H1 (cell line): ENCODE data around the gene ROS1. TPM values are rescaled to one million over a fixed set of nuclear protein-coding genes. Genes with fewer than 3 reads are reported as not detected.
A peak's percentile ranks its signal among the peaks of the same experiment; 100 is the strongest.

Source experiments
- CTCF ChIA-PET: fragments of 300-600 bp; sonication (Branson Sonifier 250); formaldehyde crosslinking; loops from one replicate; lab custom pipeline; 2021; ENCODE audit not compliant: partially characterized antibody; lab: Charles Lee
- POLR2A ChIA-PET: fragments of 300-600 bp; sonication (Branson Sonifier 250); formaldehyde crosslinking; loops from one replicate; lab custom pipeline; 2021; ENCODE audit warnings: inconsistent platforms; ENCODE audit not compliant: partially characterized antibody; lab: Charles Lee
- DNase-seq, 2 experiments: peaks; one replicate each; pipeline versions ENCODE4 v3.0.0 to v3.0.0-alpha.2; 2010 to 2022; ENCODE audit warnings: low spot score in 2 of 2, low read depth in 1 of 2, mixed read lengths in 1 of 2
- FAIRE-seq: peaks from 2 replicates; lab custom pipeline; 2011; peaks lifted over from hg19 to GRCh38; lab: Jason Lieb, UNC
- H2AFZ ChIP-seq: 2 replicates; pipeline ENCODE4 v1.8.1; 2012; ENCODE audit warnings: low read length, inconsistent platforms
- H2AK5ac ChIP-seq: 2 replicates; pipeline ENCODE4 v1.6.1; 2013; ENCODE audit warnings: low read depth, low read length
- H2BK120ac ChIP-seq: replicated peaks from 2 replicates; pipeline ENCODE3; 2013; ENCODE audit warnings: low read depth, low read length, inconsistent platforms
- H2BK12ac ChIP-seq: 2 replicates; pipeline ENCODE4 v1.6.1; 2013; ENCODE audit warnings: low read depth, low read length
- H2BK15ac ChIP-seq: 2 replicates; pipeline ENCODE4 v1.6.1; 2013; ENCODE audit warnings: low read length
- H2BK20ac ChIP-seq: 2 replicates; pipeline ENCODE4 v1.6.1; 2013; ENCODE audit warnings: low read length
- H2BK5ac ChIP-seq: 2 replicates; pipeline ENCODE4 v1.6.1; 2013; ENCODE audit warnings: low read depth, low read length
- H3K14ac ChIP-seq: 2 replicates; pipeline ENCODE4 v1.6.1; 2013; ENCODE audit warnings: inconsistent platforms; ENCODE audit not compliant: insufficient read length
- H3K18ac ChIP-seq: 2 replicates; pipeline ENCODE4 v1.6.1; 2013; ENCODE audit warnings: low read length; ENCODE audit errors: extremely low read depth
- H3K23ac ChIP-seq: 2 replicates; pipeline ENCODE4 v1.6.1; 2013; ENCODE audit warnings: inconsistent platforms; ENCODE audit not compliant: insufficient read length
- H3K23me2 ChIP-seq: 2 replicates; pipeline ENCODE4 v1.6.1; 2013; ENCODE audit warnings: low read depth, low read length
- H3K27ac ChIP-seq: 2 replicates; pipeline ENCODE4 v1.6.1; 2011; ENCODE audit warnings: low read depth, low read length, inconsistent platforms
- H3K27me3 ChIP-seq, 4 experiments: replicated peaks in 1 of 4; 1 replicate in 1 of 4; 2 replicates in 3 of 4; pipeline versions ENCODE4 v1.6.1 to v1.8.1; 2011 to 2013; ENCODE audit warnings: low read length in 3 of 4, mild to moderate bottlenecking in 3 of 4, inconsistent platforms in 2 of 4, mixed read lengths in 2 of 4, moderate library complexity in 1 of 4; ENCODE audit not compliant: control insufficient read depth in 3 of 4, insufficient read depth in 3 of 4; ENCODE audit errors: extremely low read depth in 1 of 4
- H3K36me3 ChIP-seq, 4 experiments: 2 replicates each; pipeline versions ENCODE4 v1.6.1 to v1.8.1; 2011 to 2013; ENCODE audit warnings: mild to moderate bottlenecking in 4 of 4, low read length in 3 of 4, moderate library complexity in 2 of 4, control low read depth in 1 of 4, inconsistent platforms in 1 of 4; ENCODE audit not compliant: insufficient read depth in 4 of 4, control insufficient read depth in 2 of 4
- H3K4ac ChIP-seq: replicated peaks from 2 replicates; pipeline ENCODE3; 2013; ENCODE audit warnings: low read length, low read depth, mixed read lengths, inconsistent platforms; ENCODE audit not compliant: insufficient read length
- H3K4me1 ChIP-seq, 4 experiments: replicated peaks in 1 of 4; 1 replicate in 1 of 4; 2 replicates in 3 of 4; pipeline versions ENCODE4 v1.6.1 to v1.8.1; 2011 to 2013; ENCODE audit warnings: low read length in 3 of 4, inconsistent platforms in 2 of 4, mixed read lengths in 1 of 4; ENCODE audit not compliant: insufficient read depth in 4 of 4, control insufficient read depth in 3 of 4
- H3K4me2 ChIP-seq, 2 experiments: 2 replicates each; pipeline versions ENCODE4 v1.6.1 to v1.8.1; 2011 to 2013; ENCODE audit warnings: low read depth in 2 of 2, low read length in 2 of 2, control low read depth in 1 of 2, inconsistent platforms in 1 of 2, mild to moderate bottlenecking in 1 of 2; ENCODE audit not compliant: insufficient read depth in 1 of 2
- H3K4me3 ChIP-seq, 4 experiments: fragments of 200-600, 300-600 bp in 1 of 4; sonication (generic), shearing (Covaris generic), sonication (Bioruptor Twin) in 1 of 4; 2 replicates each; pipeline versions ENCODE4 v1.5.1 to v1.8.1; 2011 to 2016; ENCODE audit warnings: low read length in 4 of 4, low read depth in 3 of 4, control low read depth in 2 of 4, inconsistent platforms in 2 of 4, mild to moderate bottlenecking in 2 of 4, mixed read lengths in 1 of 4, moderate library complexity in 1 of 4; ENCODE audit not compliant: insufficient read depth in 2 of 4; ENCODE audit errors: extremely low read depth in 1 of 4
- H3K56ac ChIP-seq: replicated peaks from 2 replicates; pipeline ENCODE3; 2013; ENCODE audit warnings: low read depth, mild to moderate bottlenecking, mixed read lengths, low read length, inconsistent platforms; ENCODE audit not compliant: insufficient read length
- H3K79me1 ChIP-seq: 2 replicates; pipeline ENCODE4 v1.6.1; 2013; ENCODE audit warnings: low read depth, low read length, control low read depth
- H3K79me2 ChIP-seq, 2 experiments: 2 replicates each; pipeline versions ENCODE4 v1.6.1 to v1.8.1; 2012 to 2013; ENCODE audit warnings: low read length in 2 of 2, mild to moderate bottlenecking in 2 of 2, inconsistent platforms in 1 of 2; ENCODE audit not compliant: insufficient read depth in 2 of 2, control insufficient read depth in 1 of 2
- H3K9ac ChIP-seq, 4 experiments: replicated peaks in 1 of 4; 1 replicate in 1 of 4; 2 replicates in 3 of 4; pipeline versions ENCODE4 v1.6.1 to v1.8.1; 2011 to 2013; ENCODE audit warnings: low read depth in 3 of 4, low read length in 3 of 4, control low read depth in 2 of 4, mild to moderate bottlenecking in 2 of 4, moderate library complexity in 2 of 4, inconsistent platforms in 1 of 4; ENCODE audit errors: extremely low read depth in 1 of 4
- H3K9me3 ChIP-seq, 2 experiments: 2 replicates each; pipeline versions ENCODE4 v1.6.1 to v1.8.1; 2012 to 2013; ENCODE audit warnings: mild to moderate bottlenecking in 2 of 2, moderate library complexity in 2 of 2, control low read depth in 1 of 2, inconsistent platforms in 1 of 2, low read depth in 1 of 2, low read length in 1 of 2, mixed read lengths in 1 of 2; ENCODE audit not compliant: insufficient read depth in 2 of 2
- H4K20me1 ChIP-seq, 2 experiments: replicated peaks in 1 of 2; 2 replicates each; pipeline versions ENCODE3 to v1.8.1; 2011 to 2013; ENCODE audit warnings: inconsistent platforms in 2 of 2, low read length in 2 of 2, mild to moderate bottlenecking in 1 of 2; ENCODE audit not compliant: insufficient read depth in 2 of 2, control insufficient read depth in 1 of 2
- H4K5ac ChIP-seq: 2 replicates; pipeline ENCODE4 v1.6.1; 2013; ENCODE audit warnings: low read length, low read depth, mixed read lengths, inconsistent platforms; ENCODE audit not compliant: insufficient read length
- H4K8ac ChIP-seq: 2 replicates; pipeline ENCODE4 v1.8.0; 2013; ENCODE audit warnings: mild to moderate bottlenecking, moderate library complexity, low read length, inconsistent platforms; ENCODE audit not compliant: insufficient read depth; ENCODE audit errors: extremely low read depth
- H4K91ac ChIP-seq: replicated peaks from 2 replicates; pipeline ENCODE3; 2013; ENCODE audit warnings: low read length, mixed read lengths, inconsistent platforms; ENCODE audit not compliant: insufficient read length
- ASH2L ChIP-seq: fragments of 200-600, 300-600 bp; sonication (generic); IDR thresholded peaks from one replicate; pipeline ENCODE4 v1.7.1; 2017; ENCODE audit warnings: low read length
- CREB1 ChIP-seq: IDR thresholded peaks from 2 replicates; pipeline ENCODE4 v1.6.1; 2012; ENCODE audit warnings: inconsistent platforms
- CTCF ChIP-seq, 3 experiments: IDR thresholded peaks; 1 replicate in 2 of 3; 2 replicates in 1 of 3; pipeline versions ENCODE4 v1.5.1 to v1.6.1; 2011; ENCODE audit warnings: low read length in 3 of 3, mild to moderate bottlenecking in 3 of 3, inconsistent platforms in 2 of 3, low read depth in 1 of 3, moderate library complexity in 1 of 3; ENCODE audit not compliant: insufficient read depth in 1 of 3; ENCODE audit errors: control extremely low read depth in 1 of 3
- EZH2 ChIP-seq: fragments of 200-600 bp; sonication (generic); IDR thresholded peaks from 2 replicates; pipeline ENCODE4 v1.7.1; 2012; ENCODE audit warnings: low read depth, mild to moderate bottlenecking, moderate library complexity, low read length, inconsistent platforms; ENCODE audit not compliant: severe bottlenecking
- FOSL1 ChIP-seq: IDR thresholded peaks from 2 replicates; pipeline ENCODE4 v1.6.1; 2011; ENCODE audit warnings: mild to moderate bottlenecking, low read depth, low read length, moderate library complexity; ENCODE audit not compliant: insufficient read depth
- GABPA ChIP-seq: IDR thresholded peaks from 2 replicates; pipeline ENCODE4 v1.6.1; 2011; ENCODE audit warnings: mild to moderate bottlenecking, low read length, moderate library complexity, borderline replicate concordance; ENCODE audit not compliant: insufficient read depth
- HDAC6 ChIP-seq: IDR thresholded peaks from one replicate; pipeline ENCODE4 v1.7.1; 2012; ENCODE audit warnings: low read depth, mild to moderate bottlenecking, inconsistent platforms, low read length, moderate library complexity
- JUND ChIP-seq: IDR thresholded peaks from 2 replicates; pipeline ENCODE4 v1.6.1; 2011; ENCODE audit warnings: mild to moderate bottlenecking, improper control_type of control experiment, low read length
- MAFK ChIP-seq: IDR thresholded peaks from 2 replicates; pipeline ENCODE4 v1.6.1; 2012; ENCODE audit warnings: low read depth, mild to moderate bottlenecking, improper control_type of control experiment, low read length
- NANOG ChIP-seq: IDR thresholded peaks from 2 replicates; pipeline ENCODE4 v1.6.1; 2011; ENCODE audit warnings: low read length, low read depth, mild to moderate bottlenecking, inconsistent platforms; ENCODE audit not compliant: insufficient read depth, poor library complexity, severe bottlenecking
- NRF1 ChIP-seq: IDR thresholded peaks from 2 replicates; pipeline ENCODE4 v1.6.1; 2011; ENCODE audit warnings: mild to moderate bottlenecking, low read depth, low read length, improper control_type of control experiment
- RBBP5 ChIP-seq: IDR thresholded peaks from 2 replicates; pipeline ENCODE4 v1.7.1; 2012; ENCODE audit warnings: low read depth, mild to moderate bottlenecking, inconsistent platforms, low read length, moderate library complexity, borderline replicate concordance
- SP4 ChIP-seq: IDR thresholded peaks from 2 replicates; pipeline ENCODE4 v1.6.1; 2012; ENCODE audit warnings: low read length, inconsistent platforms
- WGBS, 2 experiments: shearing (Covaris generic) in 1 of 2; methylation state at CpG; one replicate each; pipeline versions ENCODE4 v1.1.6 to v1.1.7; 2013 to 2015; ENCODE audit warnings: low lambda C conversion rate in 2 of 2, mixed read lengths in 2 of 2, inconsistent platforms in 1 of 2, low coverage in 1 of 2, missing lambda C conversion rate in 1 of 2; ENCODE audit not compliant: insufficient replicate concordance in 2 of 2, insufficient coverage in 1 of 2, insufficient read length in 1 of 2; ENCODE audit errors: extremely low coverage in 1 of 2, missing lambda C conversion rate in 1 of 2; 5-methylcytosine and 5-hydroxymethylcytosine counted together
- polyA plus RNA-seq, 7 experiments: library from polyadenylated mRNA; depleted of rRNA in 3 of 7; stranded (reverse) in 5 of 7; unstranded in 2 of 7; fragments of >200 nt in 5 of 7; fragments of 200-250 nt in 2 of 7; gene quantifications; 1 replicate in 5 of 7; 2 replicates in 1 of 7; 4 replicates in 1 of 7; pipeline versions ENCODE4 v1.2.1 to v1.2.3, GENCODE V29; 2011 to 2013; ENCODE audit warnings: missing spikeins in 2 of 7, mixed read lengths in 2 of 7
- total RNA-seq: library from RNA; stranded (reverse); fragmentation: NEBNext Ultra II Directional; extraction: Animal tissue kit (Norgen Biotek cat#: 25700); gene quantifications from 2 replicates; pipeline ENCODE4 v1.2.1, GENCODE V29; 2021

The ROS1 gene
- total and polyA plus RNA-seq, 2 of the 8 experiments (the other 6 are each of a cell fraction or from before 2014, with no cell fraction given) = not detected

GRCh38 chr6:117423754-117424153 is 2.0 kb downstream of the ROS1 start:
- ChIA-PET POLR2A (no interaction called here), CTCF (no interaction called here)
- Histone ChIP-seq H2BK12ac (no peak overlapping the region), H3K27ac (no peak overlapping the region), H2BK20ac (no peak overlapping the region), H2BK5ac (no peak overlapping the region), H3K4me1 (no peaks in the 10 kb centered on the region), H3K79me1 (no peaks in the 10 kb centered on the region), H3K4me3 (no peak overlapping the region), H2AK5ac (no peak overlapping the region), H2BK15ac (no peak overlapping the region), H3K9me3 (no peaks in the 10 kb centered on the region), H3K56ac (no peak overlapping the region), H3K79me2 (no peaks in the 10 kb centered on the region), H4K91ac (no peak overlapping the region), H2BK120ac (no peak overlapping the region), H3K23me2 (no peaks in the 10 kb centered on the region), H4K5ac (no peak overlapping the region), H3K9ac (no peak overlapping the region), H3K36me3 (no peaks in the 10 kb centered on the region), H4K20me1 (no peaks in the 10 kb centered on the region), H2AFZ (0 out of 2 replicates have a peak overlapping the region, but pooled peaks have one; percentile 34), H3K23ac (no peak overlapping the region), H3K14ac (no peak overlapping the region), H3K18ac (no peak overlapping the region; the same call in 1 of the 2 replicates), H4K8ac (no peak overlapping the region), H3K27me3 (no peaks in the 10 kb centered on the region), H3K4ac (no peak overlapping the region), H3K4me2 (no peak overlapping the region)
- 98% methylated on average over 3 of the region's 3 CpGs; no CpG with 5 or more reads in 1 of the 2 experiments for WGBS, 2 experiments
- DNase-seq (no peak), FAIRE-seq (no peak)
- TF ChIP-seq CREB1 (no peak), CTCF (IDR thresholded peaks at IDR 0.05; ENCODE audit: control extremely low read depth in 1 of 3, insufficient read depth in 1 of 3, low read depth in 1 of 3, low read length in 3 of 3) (no peak), MAFK (no peak), GABPA (no peak), NANOG (no peak), JUND (no peak), RBBP5 (no peak), FOSL1 (no peak), ASH2L (no peak), NRF1 (no peak), EZH2 (no peak), HDAC6 (no peak), SP4 (no peak)
